GM23338 (cell line): ENCODE data around the gene TSC22D1. TPM values are rescaled to one million over a fixed set of nuclear protein-coding genes. Genes with fewer than 3 reads are reported as not detected.

Source experiments
- ATAC-seq: fragments of 200-7000 bp; cut with Tn5 transposase; 3 replicates; pipeline ENCODE4 v1.9.1; 2020
- DNase-seq: peaks from one replicate; pipeline ENCODE4 v3.0.0-alpha.2; 2015; ENCODE audit warnings: low spot score
- H2AFZ ChIP-seq: fragments of 200-600 bp; sonication (generic); 2 replicates; pipeline ENCODE4 v1.8.0; 2016; ENCODE audit warnings: antibody characterized with exemption, mild to moderate bottlenecking, moderate library complexity
- H3F3A ChIP-seq: fragments of 200-600 bp; sonication (generic); replicated peaks from 2 replicates; pipeline ENCODE4 v1.8.0; 2017; ENCODE audit warnings: antibody characterized with exemption, mixed run types, low read depth
- H3K27ac ChIP-seq: fragments of 200-600 bp; sonication (generic); 2 replicates; pipeline ENCODE4 v1.6.1; 2016; ENCODE audit warnings: low read depth
- H3K27me3 ChIP-seq: fragments of 200-600 bp; sonication (generic); 2 replicates; pipeline ENCODE4 v1.8.0; 2016; ENCODE audit warnings: mild to moderate bottlenecking, mixed run types, moderate library complexity; ENCODE audit not compliant: insufficient read depth
- H3K36me3 ChIP-seq: fragments of 200-600 bp; sonication (generic); 2 replicates; pipeline ENCODE4 v1.8.0; 2016; ENCODE audit warnings: mild to moderate bottlenecking; ENCODE audit not compliant: insufficient read depth
- H3K4me1 ChIP-seq: fragments of 200-600 bp; sonication (generic); 2 replicates; pipeline ENCODE4 v1.8.0; 2016; ENCODE audit warnings: mild to moderate bottlenecking, moderate library complexity; ENCODE audit not compliant: insufficient read depth
- H3K4me2 ChIP-seq: fragments of 200-600 bp; sonication (generic); 2 replicates; pipeline ENCODE4 v1.7.1; 2017; ENCODE audit warnings: mixed run types
- H3K4me3 ChIP-seq: fragments of 200-600 bp; sonication (generic); 2 replicates; pipeline ENCODE4 v1.6.1; 2016; ENCODE audit warnings: mixed run types
- H3K79me2 ChIP-seq: fragments of 200-600 bp; sonication (generic); replicated peaks from 2 replicates; pipeline ENCODE4 v1.8.0; 2017; ENCODE audit warnings: mild to moderate bottlenecking; ENCODE audit not compliant: insufficient read depth
- H3K9me2 ChIP-seq: fragments of 200-600 bp; sonication (generic); 2 replicates; pipeline ENCODE4 v1.8.0; 2017; ENCODE audit not compliant: insufficient read depth
- H4K20me1 ChIP-seq: fragments of 200-600 bp; sonication (generic); replicated peaks from 2 replicates; pipeline ENCODE4 v1.8.0; 2017; ENCODE audit warnings: mild to moderate bottlenecking; ENCODE audit not compliant: insufficient read depth
- H3K27ac Mint-ChIP-seq: 2 replicates; pipeline ENCODE4 v1.8.0; 2020; ENCODE audit warnings: inconsistent platforms, mild to moderate bottlenecking, moderate library complexity, mixed read lengths
- H3K27me3 Mint-ChIP-seq: 3 replicates; pipeline ENCODE4 v1.8.0; 2022; ENCODE audit warnings: low read depth, mild to moderate bottlenecking, moderate library complexity, mixed read lengths, inconsistent platforms; ENCODE audit not compliant: insufficient read depth, poor library complexity
- H3K36me3 Mint-ChIP-seq: 3 replicates; pipeline ENCODE4 v1.8.0; 2021; ENCODE audit warnings: low read depth, mild to moderate bottlenecking, inconsistent platforms, moderate library complexity, mixed read lengths
- H3K4me1 Mint-ChIP-seq: 3 replicates; pipeline ENCODE4 v1.8.0; 2020; ENCODE audit warnings: mild to moderate bottlenecking, inconsistent platforms, mixed read lengths
- H3K4me3 Mint-ChIP-seq: 3 replicates; pipeline ENCODE4 v1.8.0; 2021; ENCODE audit warnings: moderate library complexity, mild to moderate bottlenecking, inconsistent platforms, mixed read lengths
- H3K9me3 Mint-ChIP-seq: 3 replicates; pipeline ENCODE4 v1.8.0; 2020; ENCODE audit warnings: moderate library complexity, mild to moderate bottlenecking, inconsistent platforms, mixed read lengths
- CREB1 ChIP-seq: fragments of 250-450 bp; sonication (Bioruptor Pico); IDR thresholded peaks from 2 replicates; pipeline ENCODE4 v1.5.0; 2020; ENCODE audit warnings: low read depth, mild to moderate bottlenecking, moderate library complexity
- EZH2phosphoT487 ChIP-seq: fragments of 200-600 bp; sonication (generic); IDR thresholded peaks from one replicate; pipeline ENCODE4 v1.8.1; 2018; ENCODE audit warnings: antibody characterized with exemption; ENCODE audit not compliant: unreplicated experiment
- JUNB ChIP-seq: IDR thresholded peaks from one replicate; pipeline ENCODE4 v1.6.1; 2016; ENCODE audit warnings: antibody characterized with exemption; ENCODE audit not compliant: unreplicated experiment
- NANOG ChIP-seq: IDR thresholded peaks from 2 replicates; pipeline ENCODE4 v1.6.1; 2016; ENCODE audit warnings: antibody characterized with exemption, borderline replicate concordance
- POLR2AphosphoS5 ChIP-seq: IDR thresholded peaks from 2 replicates; pipeline ENCODE4 v1.6.1; 2016; ENCODE audit warnings: antibody characterized with exemption, low read depth
- STAT1 ChIP-seq: IDR thresholded peaks from one replicate; pipeline ENCODE4 v1.6.1; 2016; ENCODE audit warnings: antibody characterized with exemption; ENCODE audit not compliant: unreplicated experiment
- ZNF114 ChIP-seq: fragments of 250-450 bp; sonication (Bioruptor Pico); IDR thresholded peaks from 2 replicates; pipeline ENCODE4 v1.5.0; 2020; ENCODE audit warnings: mild to moderate bottlenecking, moderate library complexity
- polyA plus RNA-seq: library from polyadenylated mRNA; unstranded; fragments of >200 nt; fragmentation: Nextera tagmentation; extraction: Ambion mirVana; gene quantifications from 2 replicates; pipeline ENCODE4 v1.2.1, GENCODE V29; 2016
- total RNA-seq: library from RNA; depleted of rRNA; stranded (reverse); fragments of >200 nt; shearing (Covaris generic); gene quantifications from 2 replicates; pipeline ENCODE4 v1.2.3, GENCODE V29; 2014
- TF ChIP-seq, protein P1 (sequence below): IDR thresholded peaks from one replicate; pipeline ENCODE4 v1.6.1; 2018; ENCODE audit warnings: antibody characterized with exemption; ENCODE audit not compliant: unreplicated experiment
- TF ChIP-seq, protein P2 (sequence below), 2 experiments: fragments of 200-600 bp in 1 of 2; sonication (generic) in 1 of 2; conservative IDR thresholded peaks; 2 replicates each; pipeline versions ENCODE4 v1.5.1 to v1.6.1; 2016 to 2017; ENCODE audit warnings: antibody characterized with exemption in 2 of 2, low read depth in 2 of 2, mild to moderate bottlenecking in 2 of 2, moderate library complexity in 1 of 2

Gene TSC22D1
- total and polyA plus RNA-seq, 2 experiments from 2014 or later = 58.5 to 114 TPM

DNA sequence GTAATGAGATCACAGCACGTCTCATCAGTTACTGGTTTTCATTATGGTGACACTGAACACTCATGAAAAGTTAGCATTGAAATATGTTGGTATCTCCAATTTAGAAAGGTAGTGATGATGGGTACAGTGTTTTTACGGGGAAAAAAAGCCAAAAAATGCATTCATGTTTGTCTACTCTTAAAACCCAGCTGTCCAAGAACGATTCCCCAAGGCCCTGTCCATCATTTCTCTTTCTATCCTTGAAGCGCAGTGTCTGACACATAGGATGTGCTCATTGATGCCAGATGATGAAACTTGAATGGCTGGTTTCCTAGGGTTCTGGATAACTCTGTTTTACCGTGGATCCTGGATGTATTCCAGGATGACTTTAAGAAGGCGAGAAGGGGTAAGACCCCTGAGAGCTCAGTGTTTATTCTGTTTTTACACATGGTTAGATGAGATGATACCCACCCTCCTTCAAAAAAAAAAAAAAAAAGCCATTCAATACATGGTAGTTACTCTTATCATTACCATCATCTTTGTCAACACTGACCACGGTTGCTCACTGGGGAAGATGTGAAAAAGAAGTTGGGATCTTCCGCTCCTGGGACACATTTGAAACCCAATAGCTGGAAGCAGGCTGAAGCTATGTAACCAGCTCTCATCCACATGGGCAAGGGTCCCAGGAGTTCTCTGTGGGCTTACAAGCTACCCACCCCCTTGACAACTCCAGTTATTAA, 180.0 kb downstream of the TSC22D1 start (continued):
- TF ChIP-seq, protein P1, sequence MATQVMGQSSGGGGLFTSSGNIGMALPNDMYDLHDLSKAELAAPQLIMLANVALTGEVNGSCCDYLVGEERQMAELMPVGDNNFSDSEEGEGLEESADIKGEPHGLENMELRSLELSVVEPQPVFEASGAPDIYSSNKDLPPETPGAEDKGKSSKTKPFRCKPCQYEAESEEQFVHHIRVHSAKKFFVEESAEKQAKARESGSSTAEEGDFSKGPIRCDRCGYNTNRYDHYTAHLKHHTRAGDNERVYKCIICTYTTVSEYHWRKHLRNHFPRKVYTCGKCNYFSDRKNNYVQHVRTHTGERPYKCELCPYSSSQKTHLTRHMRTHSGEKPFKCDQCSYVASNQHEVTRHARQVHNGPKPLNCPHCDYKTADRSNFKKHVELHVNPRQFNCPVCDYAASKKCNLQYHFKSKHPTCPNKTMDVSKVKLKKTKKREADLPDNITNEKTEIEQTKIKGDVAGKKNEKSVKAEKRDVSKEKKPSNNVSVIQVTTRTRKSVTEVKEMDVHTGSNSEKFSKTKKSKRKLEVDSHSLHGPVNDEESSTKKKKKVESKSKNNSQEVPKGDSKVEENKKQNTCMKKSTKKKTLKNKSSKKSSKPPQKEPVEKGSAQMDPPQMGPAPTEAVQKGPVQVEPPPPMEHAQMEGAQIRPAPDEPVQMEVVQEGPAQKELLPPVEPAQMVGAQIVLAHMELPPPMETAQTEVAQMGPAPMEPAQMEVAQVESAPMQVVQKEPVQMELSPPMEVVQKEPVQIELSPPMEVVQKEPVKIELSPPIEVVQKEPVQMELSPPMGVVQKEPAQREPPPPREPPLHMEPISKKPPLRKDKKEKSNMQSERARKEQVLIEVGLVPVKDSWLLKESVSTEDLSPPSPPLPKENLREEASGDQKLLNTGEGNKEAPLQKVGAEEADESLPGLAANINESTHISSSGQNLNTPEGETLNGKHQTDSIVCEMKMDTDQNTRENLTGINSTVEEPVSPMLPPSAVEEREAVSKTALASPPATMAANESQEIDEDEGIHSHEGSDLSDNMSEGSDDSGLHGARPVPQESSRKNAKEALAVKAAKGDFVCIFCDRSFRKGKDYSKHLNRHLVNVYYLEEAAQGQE = no peak
- TF ChIP-seq EZH2phosphoT487 (no peak), JUNB (no peak), NANOG (no peak), STAT1 (no peak), POLR2AphosphoS5 (no peak)
- TF ChIP-seq, protein P2, sequence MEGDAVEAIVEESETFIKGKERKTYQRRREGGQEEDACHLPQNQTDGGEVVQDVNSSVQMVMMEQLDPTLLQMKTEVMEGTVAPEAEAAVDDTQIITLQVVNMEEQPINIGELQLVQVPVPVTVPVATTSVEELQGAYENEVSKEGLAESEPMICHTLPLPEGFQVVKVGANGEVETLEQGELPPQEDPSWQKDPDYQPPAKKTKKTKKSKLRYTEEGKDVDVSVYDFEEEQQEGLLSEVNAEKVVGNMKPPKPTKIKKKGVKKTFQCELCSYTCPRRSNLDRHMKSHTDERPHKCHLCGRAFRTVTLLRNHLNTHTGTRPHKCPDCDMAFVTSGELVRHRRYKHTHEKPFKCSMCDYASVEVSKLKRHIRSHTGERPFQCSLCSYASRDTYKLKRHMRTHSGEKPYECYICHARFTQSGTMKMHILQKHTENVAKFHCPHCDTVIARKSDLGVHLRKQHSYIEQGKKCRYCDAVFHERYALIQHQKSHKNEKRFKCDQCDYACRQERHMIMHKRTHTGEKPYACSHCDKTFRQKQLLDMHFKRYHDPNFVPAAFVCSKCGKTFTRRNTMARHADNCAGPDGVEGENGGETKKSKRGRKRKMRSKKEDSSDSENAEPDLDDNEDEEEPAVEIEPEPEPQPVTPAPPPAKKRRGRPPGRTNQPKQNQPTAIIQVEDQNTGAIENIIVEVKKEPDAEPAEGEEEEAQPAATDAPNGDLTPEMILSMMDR (conservative IDR thresholded peaks at IDR 0.05; ENCODE audit: low read depth in 2 of 2) = no peak

DNA sequence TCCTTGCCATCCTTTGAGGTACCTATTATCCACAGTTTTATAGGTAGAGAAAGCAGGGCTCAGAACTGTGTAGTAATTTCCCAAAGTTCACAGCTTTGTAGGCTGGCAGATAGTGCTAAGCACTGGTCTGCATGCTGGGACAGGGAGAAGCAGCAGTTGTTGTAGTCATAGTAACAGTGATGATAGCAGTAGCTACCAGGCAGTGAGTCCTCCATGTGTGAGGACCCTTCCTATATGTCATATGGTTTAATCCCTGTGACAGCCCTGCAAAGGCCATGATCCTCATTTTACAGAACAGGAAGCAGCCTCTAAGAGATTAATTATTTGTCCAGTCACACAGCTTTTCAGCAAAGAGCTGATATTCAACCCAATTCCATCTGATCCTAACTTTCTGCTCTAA, 181.5 kb downstream of the TSC22D1 start:
- Mint-ChIP-seq H3K9me3 (no peaks in the 10 kb centered on the region), H3K27me3 (peaks cover 3% of the 10 kb centered on the region), H3K36me3 (no peaks in the 10 kb centered on the region), H3K4me1 (peaks cover 18% of the 10 kb centered on the region), H3K4me3 (no peak overlapping the region), H3K27ac (no peak overlapping the region)
- no peak for ATAC-seq
- peaks cover 8% of the 10 kb centered on the region for H3K4me1 ChIP-seq
- no peak overlapping the region for H3K4me3 ChIP-seq
- H3K27ac ChIP-seq = no peak overlapping the region
- no peaks in the 10 kb centered on the region for H4K20me1 ChIP-seq
- H3K4me2 ChIP-seq = no peak overlapping the region
- 0 out of 2 replicates have a peak, but pooled peaks cover 2% of the 10 kb centered on the region for H3F3A ChIP-seq
- DNase-seq = no peak
- no peaks in the 10 kb centered on the region for H3K27me3 ChIP-seq
- H3K9me2 ChIP-seq = peaks cover 15% of the 10 kb centered on the region
- no peak overlapping the region for H2AFZ ChIP-seq
- H3K79me2 ChIP-seq = no peaks in the 10 kb centered on the region
- H3K36me3 ChIP-seq = no peaks in the 10 kb centered on the region
- no peak for TF ChIP-seq ZNF114 (CRISPR knock-in tag)
- TF ChIP-seq CREB1 (CRISPR knock-in tag) = no peak
- TF ChIP-seq, protein P1 = no peak
- TF ChIP-seq, protein P2 (conservative IDR thresholded peaks at IDR 0.05; ENCODE audit: low read depth in 2 of 2) = no peak
- no peak for TF ChIP-seq NANOG
